IMR-90 (cell line): Measurements from ENCODE around the gene DKK3. TPM values are rescaled to one million over a fixed set of nuclear protein-coding genes. Genes with fewer than 3 reads are reported as not detected.

ENCODE experiments used
- ATAC-seq: fragments of 200-7000 bp; cut with Tn5 transposase; 2 replicates; pipeline ENCODE4 v1.9.1; 2020; ENCODE audit warnings: low read depth, mild to moderate bottlenecking, moderate library complexity
- BruUV-seq: library from RNA; stranded (reverse); fragments of 400-500 nt; replicated peaks from 2 replicates; lab custom pipeline; 2021; lab: Mats Ljungman, UMichigan
- CTCF ChIA-PET: fragments of 300-600 bp; formaldehyde crosslinking; extraction: SDS; loops from one replicate; lab custom pipeline; 2021; ENCODE audit warnings: antibody characterized with exemption; lab: Yijun Ruan, JAX
- POLR2A ChIA-PET: fragments of 300-600 bp; sonication (Branson Sonifier 250); formaldehyde crosslinking; loops from one replicate; lab custom pipeline; 2022; ENCODE audit warnings: antibody characterized with exemption; ENCODE audit not compliant: unreplicated experiment; lab: Charles Lee
- DNase-seq: peaks from one replicate; pipeline ENCODE4 v3.0.0; 2013
- H2AFZ ChIP-seq: replicated peaks from 2 replicates; pipeline ENCODE3; 2013; ENCODE audit warnings: low read length, mild to moderate bottlenecking; ENCODE audit not compliant: poor library complexity
- H2AK5ac ChIP-seq: 2 replicates; pipeline ENCODE4 v1.6.1; 2013; ENCODE audit warnings: low read depth, low read length, inconsistent platforms
- H2AK9ac ChIP-seq: replicated peaks from 2 replicates; pipeline ENCODE3; 2013; ENCODE audit warnings: mild to moderate bottlenecking, low read depth, low read length, moderate library complexity; ENCODE audit not compliant: poor library complexity
- H2BK120ac ChIP-seq: 2 replicates; pipeline ENCODE4 v1.6.1; 2013; ENCODE audit warnings: low read depth, low read length, inconsistent platforms
- H2BK15ac ChIP-seq: 3 replicates; pipeline ENCODE4 v1.6.1; 2013; ENCODE audit warnings: low read depth, low read length, inconsistent platforms
- H2BK20ac ChIP-seq: 2 replicates; pipeline ENCODE4 v1.6.1; 2013; ENCODE audit warnings: low read depth, mild to moderate bottlenecking, inconsistent platforms, low read length, moderate library complexity
- H2BK5ac ChIP-seq: 2 replicates; pipeline ENCODE4 v1.6.1; 2013; ENCODE audit warnings: mild to moderate bottlenecking, low read depth, low read length, inconsistent platforms; ENCODE audit not compliant: poor library complexity, severe bottlenecking
- H3K14ac ChIP-seq: replicated peaks from 2 replicates; pipeline ENCODE4 v1.6.1; 2013; ENCODE audit warnings: low read depth, low read length, inconsistent platforms
- H3K18ac ChIP-seq: 2 replicates; pipeline ENCODE4 v1.6.1; 2013; ENCODE audit warnings: low read depth, low read length, control low read depth
- H3K23ac ChIP-seq: 2 replicates; pipeline ENCODE4 v1.6.1; 2013; ENCODE audit warnings: low read depth, low read length, inconsistent platforms
- H3K27ac ChIP-seq: 2 replicates; pipeline ENCODE4 v1.5.1; 2013; ENCODE audit warnings: mild to moderate bottlenecking, control low read depth, low read length; ENCODE audit not compliant: insufficient read depth
- H3K27me3 ChIP-seq: 2 replicates; pipeline ENCODE4 v1.6.1; 2013; ENCODE audit warnings: low read length; ENCODE audit not compliant: control insufficient read depth, insufficient read depth
- H3K36me3 ChIP-seq: 2 replicates; pipeline ENCODE4 v1.6.1; 2013; ENCODE audit warnings: low read length, mixed read lengths; ENCODE audit not compliant: control insufficient read depth, insufficient read depth
- H3K4ac ChIP-seq: 2 replicates; pipeline ENCODE4 v1.6.1; 2013; ENCODE audit warnings: low read depth, low read length, inconsistent platforms
- H3K4me1 ChIP-seq: 2 replicates; pipeline ENCODE4 v1.6.1; 2013; ENCODE audit warnings: low read length, mixed read lengths; ENCODE audit not compliant: control insufficient read depth, insufficient read depth
- H3K4me2 ChIP-seq: 2 replicates; pipeline ENCODE4 v1.6.1; 2013; ENCODE audit warnings: low read depth, mild to moderate bottlenecking, control low read depth, low read length, moderate library complexity
- H3K4me3 ChIP-seq: 2 replicates; pipeline ENCODE4 v1.5.1; 2013; ENCODE audit warnings: low read depth, mild to moderate bottlenecking, control low read depth, low read length, moderate library complexity; ENCODE audit not compliant: insufficient read depth
- H3K56ac ChIP-seq: 2 replicates; pipeline ENCODE4 v1.6.1; 2013; ENCODE audit warnings: low read length, inconsistent platforms; ENCODE audit not compliant: insufficient read depth; ENCODE audit errors: extremely low read depth
- H3K79me1 ChIP-seq, 2 experiments: 2 replicates each; pipeline ENCODE4 v1.6.1; 2013; ENCODE audit warnings: low read length in 2 of 2, inconsistent platforms in 1 of 2, low read depth in 1 of 2
- H3K9ac ChIP-seq: 2 replicates; pipeline ENCODE4 v1.6.1; 2013; ENCODE audit warnings: low read depth, low read length, control low read depth
- H3K9me1 ChIP-seq: 2 replicates; pipeline ENCODE4 v1.6.1; 2013; ENCODE audit warnings: low read length, inconsistent platforms; ENCODE audit not compliant: insufficient read depth
- H3K9me3 ChIP-seq: 2 replicates; pipeline ENCODE4 v1.6.1; 2013; ENCODE audit warnings: low read length; ENCODE audit not compliant: control insufficient read depth, insufficient read depth
- H4K20me1 ChIP-seq: 2 replicates; pipeline ENCODE4 v1.6.1; 2013; ENCODE audit warnings: low read length, inconsistent platforms; ENCODE audit not compliant: insufficient read depth
- H4K5ac ChIP-seq: 2 replicates; pipeline ENCODE4 v1.6.1; 2013; ENCODE audit warnings: mild to moderate bottlenecking, low read depth, low read length, control low read depth
- H4K8ac ChIP-seq, 2 experiments: 2 replicates each; pipeline ENCODE4 v1.6.1; 2013; ENCODE audit warnings: low read depth in 2 of 2, low read length in 2 of 2, control low read depth in 1 of 2, inconsistent platforms in 1 of 2
- H4K91ac ChIP-seq: 2 replicates; pipeline ENCODE4 v1.6.1; 2013; ENCODE audit warnings: low read depth, low read length, inconsistent platforms; ENCODE audit not compliant: insufficient read depth
- WGBS, 2 experiments: methylation state at CpG; one replicate each; pipeline versions ENCODE4 v1.1.5 to v1.1.7; 2013; ENCODE audit warnings: missing lambda C conversion rate in 2 of 2; ENCODE audit not compliant: insufficient read length in 1 of 2; ENCODE audit errors: extremely low coverage in 2 of 2; 5-methylcytosine and 5-hydroxymethylcytosine counted together
- dilution Hi-C: fragments of 300-500 bp; cut with HindIII; formaldehyde crosslinking; loops from one replicate; pipeline ENCODE4 v1.14.3; 2018; ENCODE audit warnings: low sequenced_read_pairs; ENCODE audit not compliant: unreplicated experiment
- in situ Hi-C: fragments of 300-500 bp; cut with MboI; formaldehyde crosslinking; loops from 3 replicates; pipeline ENCODE4 v1.14.3; 2019; ENCODE audit warnings: low sequenced_read_pairs, inconsistent platforms, mixed read lengths
- intact Hi-C: fragments of 100-400 bp; cut with micrococcal nuclease; formaldehyde crosslinking; loops from 2 replicates; pipeline ENCODE4 v1.10.0; 2022
- polyA plus RNA-seq, 3 experiments: library from polyadenylated mRNA; depleted of rRNA; stranded (reverse); fragments of >200 nt; gene quantifications; 2 replicates each; pipeline ENCODE4 v1.2.3, GENCODE V29; 2012; ENCODE audit warnings: low replicate concordance in 1 of 3
- total RNA-seq: library from RNA; depleted of rRNA; stranded (reverse); fragments of >200 nt; gene quantifications from 2 replicates; pipeline ENCODE4 v1.2.3, GENCODE V29; 2012
- TF ChIP-seq, protein P1 (sequence below): conservative IDR thresholded peaks from 2 replicates; pipeline ENCODE4 v1.5.1; 2012; ENCODE audit warnings: mild to moderate bottlenecking, low read depth, low read length, improper control_type of control experiment
- TF ChIP-seq, protein P2 (sequence below): fragments of 150-350 bp; IDR thresholded peaks from 2 replicates; pipeline ENCODE4 v1.6.1; 2016; ENCODE audit warnings: low read depth, mild to moderate bottlenecking, low read length, moderate library complexity, borderline replicate concordance

DKK3 gene
- total and polyA plus RNA-seq, 2 of the 4 experiments (the other 2 are of a cell fraction) = 453 to 964 TPM

DNA sequence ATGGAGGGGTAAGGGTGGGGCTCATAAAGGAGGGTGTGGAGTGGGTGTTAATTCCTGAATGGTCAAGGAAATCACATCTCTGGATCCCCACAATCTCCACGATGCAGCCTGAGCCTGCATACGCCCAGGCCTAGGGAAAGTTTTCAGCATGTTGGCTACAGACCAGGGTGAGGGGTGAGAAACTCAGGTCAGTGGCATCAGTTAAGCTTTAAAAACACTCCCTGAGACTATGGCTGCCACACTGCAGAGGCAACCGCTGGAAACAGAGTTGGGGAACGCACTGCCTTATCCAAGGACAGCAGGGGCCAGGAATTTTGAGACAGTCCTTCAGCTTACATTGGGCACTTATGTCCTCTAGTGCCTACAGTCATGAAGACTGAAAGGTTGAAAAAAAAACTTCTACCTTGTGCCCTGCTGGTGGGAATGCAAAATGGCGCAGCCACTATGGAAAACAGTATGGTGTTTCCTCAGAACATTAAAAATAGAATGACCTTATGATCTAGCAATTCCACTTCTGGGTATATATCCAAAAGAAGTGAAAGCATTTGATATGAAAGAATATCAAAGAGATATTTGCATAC, 19.7 kb downstream of the DKK3 start:
- peak overlapping the region; percentile 67 to 70 for H4K8ac ChIP-seq
- CTCF ChIA-PET = interaction anchor here (1.8 kb wide), 1 partner anchor 22 kb away, joined by 4 read pairs; no protein-coding TSS in a partner anchor
- H3K14ac ChIP-seq = peak overlapping the region; percentile 88
- DNase-seq (no peak), ATAC-seq (no peak)
- POLR2A ChIA-PET = no interaction called here
- H2AFZ ChIP-seq = peak overlapping the region; percentile 27
- H3K56ac ChIP-seq = peak overlapping the region; percentile 48; the same call in 1 of the 2 replicates
- peaks cover 37% of the 10 kb centered on the region for H3K4me1 ChIP-seq
- H2BK15ac ChIP-seq = peak overlapping the region; percentile 56
- H3K4me2 ChIP-seq = peak overlapping the region; percentile 80
- H3K9ac ChIP-seq = peak overlapping the region; percentile 16; the same call in 1 of the 2 replicates
- BruUV-seq = no TSS peak
- H3K27ac ChIP-seq = peak overlapping the region; percentile 93
- no peak overlapping the region for H3K4me3 ChIP-seq
- peak overlapping the region; percentile 50 for H4K5ac ChIP-seq
- H3K36me3 ChIP-seq = peaks cover 14% of the 10 kb centered on the region
- H3K27me3 ChIP-seq = no peaks in the 10 kb centered on the region
- no CpG with 5 or more reads among the region's 5 CpGs for WGBS, 2 experiments
- peak overlapping the region; percentile 85 for H2BK5ac ChIP-seq
- peak overlapping the region; percentile 54 for H3K18ac ChIP-seq
- H4K20me1 ChIP-seq = peaks cover 22% of the 10 kb centered on the region
- peak overlapping the region; percentile 89 for H2BK120ac ChIP-seq
- TF ChIP-seq, protein P1, sequence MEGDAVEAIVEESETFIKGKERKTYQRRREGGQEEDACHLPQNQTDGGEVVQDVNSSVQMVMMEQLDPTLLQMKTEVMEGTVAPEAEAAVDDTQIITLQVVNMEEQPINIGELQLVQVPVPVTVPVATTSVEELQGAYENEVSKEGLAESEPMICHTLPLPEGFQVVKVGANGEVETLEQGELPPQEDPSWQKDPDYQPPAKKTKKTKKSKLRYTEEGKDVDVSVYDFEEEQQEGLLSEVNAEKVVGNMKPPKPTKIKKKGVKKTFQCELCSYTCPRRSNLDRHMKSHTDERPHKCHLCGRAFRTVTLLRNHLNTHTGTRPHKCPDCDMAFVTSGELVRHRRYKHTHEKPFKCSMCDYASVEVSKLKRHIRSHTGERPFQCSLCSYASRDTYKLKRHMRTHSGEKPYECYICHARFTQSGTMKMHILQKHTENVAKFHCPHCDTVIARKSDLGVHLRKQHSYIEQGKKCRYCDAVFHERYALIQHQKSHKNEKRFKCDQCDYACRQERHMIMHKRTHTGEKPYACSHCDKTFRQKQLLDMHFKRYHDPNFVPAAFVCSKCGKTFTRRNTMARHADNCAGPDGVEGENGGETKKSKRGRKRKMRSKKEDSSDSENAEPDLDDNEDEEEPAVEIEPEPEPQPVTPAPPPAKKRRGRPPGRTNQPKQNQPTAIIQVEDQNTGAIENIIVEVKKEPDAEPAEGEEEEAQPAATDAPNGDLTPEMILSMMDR = peak; percentile 35
- TF ChIP-seq, protein P2, sequence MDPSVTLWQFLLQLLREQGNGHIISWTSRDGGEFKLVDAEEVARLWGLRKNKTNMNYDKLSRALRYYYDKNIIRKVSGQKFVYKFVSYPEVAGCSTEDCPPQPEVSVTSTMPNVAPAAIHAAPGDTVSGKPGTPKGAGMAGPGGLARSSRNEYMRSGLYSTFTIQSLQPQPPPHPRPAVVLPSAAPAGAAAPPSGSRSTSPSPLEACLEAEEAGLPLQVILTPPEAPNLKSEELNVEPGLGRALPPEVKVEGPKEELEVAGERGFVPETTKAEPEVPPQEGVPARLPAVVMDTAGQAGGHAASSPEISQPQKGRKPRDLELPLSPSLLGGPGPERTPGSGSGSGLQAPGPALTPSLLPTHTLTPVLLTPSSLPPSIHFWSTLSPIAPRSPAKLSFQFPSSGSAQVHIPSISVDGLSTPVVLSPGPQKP = no peak
- no peaks in the 10 kb centered on the region; the same call in 1 of the 2 replicates for H3K9me3 ChIP-seq
- dilution Hi-C loops (no loop called here), in situ Hi-C loops (no loop called here), intact Hi-C loops (loop anchor here (5.0 kb wide), 1 partner anchor 54 kb away; no protein-coding TSS in a partner anchor)
- H3K23ac ChIP-seq = peak overlapping the region; percentile 86
- H2BK20ac ChIP-seq = peak overlapping the region; percentile 63
- H3K4ac ChIP-seq = peak overlapping the region; percentile 87
- H4K91ac ChIP-seq = peak overlapping the region; percentile 78
- peak overlapping the region; percentile 90 for H2AK5ac ChIP-seq
- peaks cover 38 to 84% of the 10 kb centered on the region in 2 experiments for H3K79me1 ChIP-seq
- peak overlapping the region; percentile 58 for H2AK9ac ChIP-seq
- H3K9me1 ChIP-seq = peaks cover 38% of the 10 kb centered on the region
